ENCODE data around the gene DPP8.
"Not testable (repeated sequence)": the region's sequence is repeated elsewhere in the genome, so short reads cannot be mapped to it uniquely, and the experiment has no call there.

DPP8 gene

GRCh38 chr15:65402961-65403360 is 114.5 kb downstream of the DPP8 start:
- no peak for DNase-seq

- no peak for DNase-seq
Observed at GRCh38 chr15:65401611-65402240, 115.8 kb downstream of the DPP8 start.

- DNase-seq, result peak in 1 of 2 experiments; percentile 62
Observed at GRCh38 chr15:65400760-65401610, 116.5 kb downstream of the DPP8 start.

GRCh38 chr15:65399997-65400396 is 117.5 kb downstream of the DPP8 start:
- DNase-seq, result no peak

GRCh38 chr15:65399001-65399706 is 118.3 kb downstream of the DPP8 start:
- no peak for DNase-seq

GRCh38 chr15:65398486-65398885 is 119.0 kb downstream of the DPP8 start:
- DNase-seq, result not testable (repeated sequence)

GRCh38 chr15:65396965-65397317 is 120.5 kb downstream of the DPP8 start:
- DNase-seq, result no peak

GRCh38 chr15:65396283-65396964 is 121.1 kb downstream of the DPP8 start:
- DNase-seq, result no peak

GRCh38 chr15:65395567-65396202 is 121.8 kb downstream of the DPP8 start:
- no peak for DNase-seq

GRCh38 chr15:65394936-65395335 is 122.6 kb downstream of the DPP8 start:
- no peak for DNase-seq

GRCh38 chr15:65394280-65394789 is 123.2 kb downstream of the DPP8 start:
- no peak for DNase-seq

- DNase-seq, result no peak
Observed at GRCh38 chr15:65393557-65393956, 123.9 kb downstream of the DPP8 start.

GRCh38 chr15:65393091-65393490 is 124.4 kb downstream of the DPP8 start:
- no peak for DNase-seq

All from SW 1271 (cell line).